ENCODE results near the gene GNAQ. TPM values are rescaled to one million over a fixed set of nuclear protein-coding genes. Genes with fewer than 3 reads are reported as not detected.
"Not testable (repeated sequence)": the region's sequence is repeated elsewhere in the genome, so short reads cannot be mapped to it uniquely, and the experiment has no call there.

Gene GNAQ
- total RNA-seq, 2 donors from 2014 or later: 46.0 to 58.8 TPM

- peaks cover 23 to 39% of the 10 kb centered on the region in 2 donors for H3K4me1 ChIP-seq (ENCODE audit: control insufficient read depth in 1 of 2, low read depth in 2 of 2)
- H3K36me3 ChIP-seq: no peaks in the 10 kb centered on the region
- H3K9me3 ChIP-seq: no peaks in the 10 kb centered on the region
- H3K4me3 ChIP-seq: no peak overlapping the region
- H3K27ac ChIP-seq: no peak overlapping the region
- ATAC-seq (ENCODE audit: insufficient number of reproducible peaks, low FRiP score, low read depth) (no peak), DNase-seq (ENCODE audit: low spot score) (no peak)
- H3K27me3 ChIP-seq (replicated peaks; ENCODE audit: insufficient read depth): no peaks in the 10 kb centered on the region
- no peak for TF ChIP-seq CTCF (IDR thresholded peaks at IDR 0.05)
These were observed 152.1 kb downstream of the GNAQ start for GRCh38 chr9:77879437-77879943.

GRCh38 chr9:77878793-77879192 is 152.8 kb downstream of the GNAQ start:
- H3K9me3 ChIP-seq; DNase-seq (ENCODE audit: low spot score); H3K27me3 ChIP-seq (replicated peaks; ENCODE audit: insufficient read depth); H3K36me3 ChIP-seq; ATAC-seq (ENCODE audit: insufficient number of reproducible peaks, low FRiP score, low read depth); H3K4me3 ChIP-seq; H3K27ac ChIP-seq: not testable (repeated sequence)
- H3K4me1 ChIP-seq (ENCODE audit: control insufficient read depth in 1 of 2, low read depth in 2 of 2): peaks cover 18 to 32% of the 10 kb centered on the region in 2 donors

- DNase-seq (ENCODE audit: low spot score): no peak
- TF ChIP-seq CTCF (IDR thresholded peaks at IDR 0.05): no peak
- H3K27ac ChIP-seq: no peak overlapping the region
- no peak overlapping the region for H3K4me3 ChIP-seq
- ATAC-seq (ENCODE audit: insufficient number of reproducible peaks, low FRiP score, low read depth): no peak
- H3K4me1 ChIP-seq (ENCODE audit: control insufficient read depth in 1 of 2, low read depth in 2 of 2): peaks cover 10 to 24% of the 10 kb centered on the region in 2 donors
- no peaks in the 10 kb centered on the region for H3K9me3 ChIP-seq
- H3K27me3 ChIP-seq (replicated peaks; ENCODE audit: insufficient read depth): no peaks in the 10 kb centered on the region
- no peaks in the 10 kb centered on the region for H3K36me3 ChIP-seq
These were observed 153.6 kb downstream of the GNAQ start for GRCh38 chr9:77877976-77878375.

GRCh38 chr9:77876590-77876989 is 155.0 kb downstream of the GNAQ start:
- no peaks in the 10 kb centered on the region for H3K9me3 ChIP-seq
- no peak for DNase-seq (ENCODE audit: low spot score)
- H3K27me3 ChIP-seq (replicated peaks; ENCODE audit: insufficient read depth): no peaks in the 10 kb centered on the region
- peaks cover 8 to 13% of the 10 kb centered on the region in 2 donors for H3K4me1 ChIP-seq (ENCODE audit: control insufficient read depth in 1 of 2, low read depth in 2 of 2)
- ATAC-seq (ENCODE audit: insufficient number of reproducible peaks, low FRiP score, low read depth): no peak
- no peak overlapping the region for H3K27ac ChIP-seq
- TF ChIP-seq CTCF (IDR thresholded peaks at IDR 0.05): no peak
- H3K4me3 ChIP-seq: no peak overlapping the region
- no peaks in the 10 kb centered on the region for H3K36me3 ChIP-seq

- H3K9me3 ChIP-seq: no peaks in the 10 kb centered on the region
- no peak overlapping the region for H3K4me3 ChIP-seq
- H3K4me1 ChIP-seq (ENCODE audit: control insufficient read depth in 1 of 2, low read depth in 2 of 2): peaks cover 8 to 13% of the 10 kb centered on the region in 2 donors
- H3K27me3 ChIP-seq (replicated peaks; ENCODE audit: insufficient read depth): no peaks in the 10 kb centered on the region
- H3K27ac ChIP-seq: no peak overlapping the region
- ATAC-seq (ENCODE audit: insufficient number of reproducible peaks, low FRiP score, low read depth): no peak
- H3K36me3 ChIP-seq: no peaks in the 10 kb centered on the region
- no peak for DNase-seq (ENCODE audit: low spot score)
- TF ChIP-seq CTCF (IDR thresholded peaks at IDR 0.05): no peak
These were observed 155.5 kb downstream of the GNAQ start for GRCh38 chr9:77876091-77876490.

- no peak for ATAC-seq (ENCODE audit: insufficient number of reproducible peaks, low FRiP score, low read depth)
- H3K9me3 ChIP-seq: no peaks in the 10 kb centered on the region
- no peak overlapping the region for H3K4me3 ChIP-seq
- peaks cover 8 to 14% of the 10 kb centered on the region in 2 donors for H3K4me1 ChIP-seq (ENCODE audit: control insufficient read depth in 1 of 2, low read depth in 2 of 2)
- TF ChIP-seq CTCF (IDR thresholded peaks at IDR 0.05): no peak
- H3K36me3 ChIP-seq: no peaks in the 10 kb centered on the region
- no peak for DNase-seq (ENCODE audit: low spot score)
- no peak overlapping the region for H3K27ac ChIP-seq
- no peaks in the 10 kb centered on the region for H3K27me3 ChIP-seq (replicated peaks; ENCODE audit: insufficient read depth)
These were observed 158.7 kb downstream of the GNAQ start for GRCh38 chr9:77872863-77873262.
